Measurements from ENCODE around the gene OSBP2.

Gene OSBP2

DNA sequence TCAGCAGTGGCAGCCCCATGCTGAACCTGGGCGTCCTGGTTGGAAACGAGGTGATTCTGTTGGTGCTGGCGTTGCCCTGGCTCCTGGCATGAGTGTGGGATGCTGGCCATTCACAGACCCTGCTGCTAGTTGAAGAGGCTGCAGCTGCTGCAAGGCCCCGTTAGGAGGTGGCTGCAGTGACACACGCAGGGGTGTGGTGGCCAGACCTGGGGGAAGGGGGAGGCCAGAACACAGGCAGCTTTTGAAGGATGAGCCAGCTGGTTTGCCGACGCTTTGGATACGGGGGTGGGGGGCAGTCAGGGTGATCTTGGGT, 196.7 kb downstream of the OSBP2 start:
- no peak overlapping the region for H3K4ac ChIP-seq (ENCODE audit: low read depth, low read length)
- no peak overlapping the region for H2BK120ac ChIP-seq (ENCODE audit: insufficient read depth, low read length, poor library complexity)
- no peak overlapping the region for H2BK5ac ChIP-seq (ENCODE audit: low read depth, low read length, poor library complexity)
- H3K9ac ChIP-seq (ENCODE audit: low read length) = no peak overlapping the region
- DNase-seq = no peak
- no peak overlapping the region for H3K27ac ChIP-seq (ENCODE audit: low read depth, low read length)
- H4K8ac ChIP-seq (ENCODE audit: low read depth, low read length) = no peak overlapping the region
- no peak overlapping the region for H3K4me2 ChIP-seq (ENCODE audit: low read length)
- no peaks in the 10 kb centered on the region for H3K79me1 ChIP-seq (ENCODE audit: low read length)
- H2BK12ac ChIP-seq (ENCODE audit: low read length) = no peak overlapping the region
- no peak overlapping the region for H2AFZ ChIP-seq (ENCODE audit: insufficient read depth, low read length, poor library complexity)
- H3K14ac ChIP-seq (ENCODE audit: low read length) = no peak overlapping the region
- H2AK5ac ChIP-seq (ENCODE audit: low read length) = no peak overlapping the region
- no peaks in the 10 kb centered on the region for H3K27me3 ChIP-seq (ENCODE audit: insufficient read depth, low read length)
- H3K18ac ChIP-seq (ENCODE audit: low read length) = no peak overlapping the region
- no peak overlapping the region for H3K23ac ChIP-seq (ENCODE audit: low read length)
- peaks cover 3% of the 10 kb centered on the region for H3K9me3 ChIP-seq (ENCODE audit: insufficient read depth, low read depth, low read length)
- H3K79me2 ChIP-seq (ENCODE audit: control insufficient read depth, insufficient read depth, low read length, poor library complexity) = no peaks in the 10 kb centered on the region
- peaks cover 3 to 11% of the 10 kb centered on the region in 2 experiments for H3K36me3 ChIP-seq (ENCODE audit: control insufficient read depth in 1 of 2, insufficient read depth in 2 of 2, low read length in 2 of 2)
- no CpG with 5 or more reads among the region's 8 CpGs for WGBS (ENCODE audit: extremely low coverage, insufficient coverage, insufficient read length)
- no peak overlapping the region for H3K4me3 ChIP-seq (ENCODE audit: low read depth, low read length)
- H3K4me1 ChIP-seq (ENCODE audit: control insufficient read depth in 1 of 2, insufficient read depth in 2 of 2, low read length in 2 of 2) = peaks cover 6% of the 10 kb centered on the region in 2 experiments
- H4K91ac ChIP-seq (ENCODE audit: low read depth, low read length) = no peak overlapping the region
- no peak overlapping the region for H4K12ac ChIP-seq (ENCODE audit: low read depth, low read length)

DNA sequence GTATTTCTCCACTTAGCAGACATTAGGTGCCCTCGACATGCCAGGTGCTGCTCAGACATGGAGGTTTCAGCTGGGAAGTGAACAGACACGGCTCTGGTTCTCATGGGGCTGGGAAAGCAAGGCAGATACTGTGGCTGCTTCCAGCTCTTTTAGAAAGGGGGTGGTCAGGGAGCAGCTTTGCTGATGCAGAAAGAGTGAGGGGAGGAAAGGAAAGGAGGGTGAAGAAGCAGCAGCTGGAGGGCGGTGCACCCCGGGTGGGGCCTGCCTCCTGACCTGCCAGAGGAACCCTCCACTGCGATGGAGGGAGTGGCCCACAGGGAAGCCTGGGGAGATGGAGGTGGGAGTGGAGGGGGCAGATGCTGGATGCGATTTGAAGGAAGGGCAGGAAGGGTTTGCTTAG, 197.1 kb downstream of the OSBP2 start:
- Histone ChIP-seq H3K4me3 (ENCODE audit: low read depth, low read length) (no peak overlapping the region), H3K23ac (ENCODE audit: low read length) (no peak overlapping the region), H3K9me3 (ENCODE audit: insufficient read depth, low read depth, low read length) (peaks cover 3% of the 10 kb centered on the region), H3K4me1 (ENCODE audit: control insufficient read depth in 1 of 2, insufficient read depth in 2 of 2, low read length in 2 of 2) (peaks cover 6% of the 10 kb centered on the region in 2 experiments), H3K36me3 (ENCODE audit: control insufficient read depth in 1 of 2, insufficient read depth in 2 of 2, low read length in 2 of 2) (peaks cover 3 to 11% of the 10 kb centered on the region in 2 experiments), H4K12ac (ENCODE audit: low read depth, low read length) (no peak overlapping the region), H3K9ac (ENCODE audit: low read length) (no peak overlapping the region), H2AK5ac (ENCODE audit: low read length) (no peak overlapping the region), H3K27me3 (ENCODE audit: insufficient read depth, low read length) (no peaks in the 10 kb centered on the region), H4K91ac (ENCODE audit: low read depth, low read length) (no peak overlapping the region), H3K79me1 (ENCODE audit: low read length) (no peaks in the 10 kb centered on the region), H3K18ac (ENCODE audit: low read length) (no peak overlapping the region), H4K8ac (ENCODE audit: low read depth, low read length) (no peak overlapping the region), H3K14ac (ENCODE audit: low read length) (no peak overlapping the region), H2AFZ (ENCODE audit: insufficient read depth, low read length, poor library complexity) (no peak overlapping the region), H3K79me2 (ENCODE audit: control insufficient read depth, insufficient read depth, low read length, poor library complexity) (no peaks in the 10 kb centered on the region), H3K27ac (ENCODE audit: low read depth, low read length) (no peak overlapping the region), H2BK5ac (ENCODE audit: low read depth, low read length, poor library complexity) (no peak overlapping the region), H2BK12ac (ENCODE audit: low read length) (no peak overlapping the region), H3K4ac (ENCODE audit: low read depth, low read length) (no peak overlapping the region), H3K4me2 (ENCODE audit: low read length) (no peak overlapping the region), H2BK120ac (ENCODE audit: insufficient read depth, low read length, poor library complexity) (no peak overlapping the region)
- no peak for DNase-seq
- WGBS (ENCODE audit: extremely low coverage, insufficient coverage, insufficient read length) = no CpG with 5 or more reads among the region's 6 CpGs

DNA sequence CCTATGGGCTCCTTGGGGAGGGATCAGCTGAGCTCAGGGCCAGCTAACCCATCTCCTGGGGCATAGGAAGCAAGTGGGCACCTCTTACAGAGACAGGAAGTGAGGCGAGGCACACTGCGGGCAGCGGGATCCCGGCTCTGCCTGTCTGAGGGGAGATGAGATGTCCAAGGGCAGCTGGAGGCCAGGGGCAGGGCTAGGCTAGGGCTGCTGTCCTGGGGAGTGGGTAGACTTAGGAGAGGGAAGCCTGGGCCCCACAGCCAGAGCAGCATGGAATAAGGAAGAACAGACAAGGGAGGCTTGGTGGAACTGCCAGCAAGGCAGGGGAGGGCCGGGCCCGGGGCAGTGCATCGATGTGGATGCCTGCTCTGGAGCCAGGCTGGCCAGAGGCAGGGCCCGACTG, 197.6 kb downstream of the OSBP2 start:
- no peak overlapping the region for H2BK5ac ChIP-seq (ENCODE audit: low read depth, low read length, poor library complexity)

DNA sequence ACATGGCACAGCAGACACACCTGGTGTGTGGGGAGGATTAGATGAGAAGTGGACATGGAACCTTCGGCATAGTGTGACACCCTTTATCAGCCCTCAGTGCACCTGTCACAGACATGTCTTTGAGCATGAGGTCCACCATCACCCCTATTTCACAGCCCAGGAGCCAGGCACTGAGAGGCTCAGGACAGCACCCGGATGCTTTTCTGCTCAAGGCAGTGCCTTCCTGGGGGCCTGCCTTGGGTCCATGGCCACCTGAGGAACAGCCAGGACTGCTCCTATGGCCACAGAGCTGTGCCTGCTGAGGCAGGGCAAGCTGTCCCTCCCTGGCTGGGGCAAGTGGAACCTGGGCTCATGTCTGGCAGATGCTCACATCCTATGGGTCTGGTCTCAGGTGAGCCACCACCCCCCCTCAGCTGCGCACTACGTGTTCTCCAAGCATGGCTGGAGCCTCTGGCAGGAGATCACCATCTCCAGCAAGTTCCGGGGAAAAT, 198.1 kb downstream of the OSBP2 start:
- Histone ChIP-seq H3K4me1 (ENCODE audit: control insufficient read depth in 1 of 2, insufficient read depth in 2 of 2, low read length in 2 of 2) (peaks cover 2% of the 10 kb centered on the region in 2 experiments), H2AFZ (ENCODE audit: insufficient read depth, low read length, poor library complexity) (no peak overlapping the region), H3K18ac (ENCODE audit: low read length) (no peak overlapping the region), H3K27me3 (ENCODE audit: insufficient read depth, low read length) (no peaks in the 10 kb centered on the region), H3K9me3 (ENCODE audit: insufficient read depth, low read depth, low read length) (peaks cover 3% of the 10 kb centered on the region), H4K91ac (ENCODE audit: low read depth, low read length) (no peak overlapping the region), H3K4me3 (ENCODE audit: low read depth, low read length) (no peak overlapping the region), H3K14ac (ENCODE audit: low read length) (no peak overlapping the region), H2BK120ac (ENCODE audit: insufficient read depth, low read length, poor library complexity) (no peak overlapping the region), H3K9ac (ENCODE audit: low read length) (no peak overlapping the region), H2AK5ac (ENCODE audit: low read length) (no peak overlapping the region), H2BK5ac (ENCODE audit: low read depth, low read length, poor library complexity) (no peak overlapping the region), H3K79me1 (ENCODE audit: low read length) (no peaks in the 10 kb centered on the region), H3K36me3 (ENCODE audit: control insufficient read depth in 1 of 2, insufficient read depth in 2 of 2, low read length in 2 of 2) (peaks cover 3 to 11% of the 10 kb centered on the region in 2 experiments), H3K23ac (ENCODE audit: low read length) (no peak overlapping the region), H3K4me2 (ENCODE audit: low read length) (no peak overlapping the region), H4K8ac (ENCODE audit: low read depth, low read length) (no peak overlapping the region), H3K27ac (ENCODE audit: low read depth, low read length) (no peak overlapping the region), H4K12ac (ENCODE audit: low read depth, low read length) (no peak overlapping the region), H2BK12ac (ENCODE audit: low read length) (no peak overlapping the region), H3K79me2 (ENCODE audit: control insufficient read depth, insufficient read depth, low read length, poor library complexity) (no peaks in the 10 kb centered on the region), H3K4ac (ENCODE audit: low read depth, low read length) (no peak overlapping the region)
- no CpG with 5 or more reads among the region's 5 CpGs for WGBS (ENCODE audit: extremely low coverage, insufficient coverage, insufficient read length)
- DNase-seq = no peak

More for the DNA sequence above, 197.6 kb downstream of the OSBP2 start:
- Histone ChIP-seq H3K4me3 (ENCODE audit: low read depth, low read length) (no peak overlapping the region), H2AK5ac (ENCODE audit: low read length) (no peak overlapping the region), H3K4me2 (ENCODE audit: low read length) (no peak overlapping the region), H3K4ac (ENCODE audit: low read depth, low read length) (no peak overlapping the region), H3K23ac (ENCODE audit: low read length) (no peak overlapping the region), H3K36me3 (ENCODE audit: control insufficient read depth in 1 of 2, insufficient read depth in 2 of 2, low read length in 2 of 2) (peaks cover 3 to 11% of the 10 kb centered on the region in 2 experiments), H3K27me3 (ENCODE audit: insufficient read depth, low read length) (no peaks in the 10 kb centered on the region), H2AFZ (ENCODE audit: insufficient read depth, low read length, poor library complexity) (no peak overlapping the region), H3K79me2 (ENCODE audit: control insufficient read depth, insufficient read depth, low read length, poor library complexity) (no peaks in the 10 kb centered on the region), H3K14ac (ENCODE audit: low read length) (no peak overlapping the region), H3K4me1 (ENCODE audit: control insufficient read depth in 1 of 2, insufficient read depth in 2 of 2, low read length in 2 of 2) (peaks cover 4% of the 10 kb centered on the region in 2 experiments), H4K12ac (ENCODE audit: low read depth, low read length) (no peak overlapping the region), H4K91ac (ENCODE audit: low read depth, low read length) (no peak overlapping the region), H4K8ac (ENCODE audit: low read depth, low read length) (no peak overlapping the region), H2BK120ac (ENCODE audit: insufficient read depth, low read length, poor library complexity) (no peak overlapping the region), H2BK12ac (ENCODE audit: low read length) (no peak overlapping the region), H3K79me1 (ENCODE audit: low read length) (no peaks in the 10 kb centered on the region), H3K9me3 (ENCODE audit: insufficient read depth, low read depth, low read length) (peaks cover 3% of the 10 kb centered on the region), H3K18ac (ENCODE audit: low read length) (no peak overlapping the region), H3K27ac (ENCODE audit: low read depth, low read length) (no peak overlapping the region), H3K9ac (ENCODE audit: low read length) (no peak overlapping the region)
- no CpG with 5 or more reads among the region's 8 CpGs for WGBS (ENCODE audit: extremely low coverage, insufficient coverage, insufficient read length)
- no peak for DNase-seq
